Thyroid gland (tissue), 4 donors: ENCODE measurements around the gene KRTAP5-8.

ENCODE experiments used
- POLR2A ChIP-seq, 2 donors: fragments of 450-650 bp; IDR thresholded peaks; one replicate each; pipeline ENCODE4 v1.6.1; 2017; ENCODE audit warnings: antibody characterized with exemption in 2 of 2, mild to moderate bottlenecking in 2 of 2, moderate library complexity in 1 of 2
- TF ChIP-seq, protein P1 (sequence below), 6 experiments: fragments of 200-600 bp in 3 of 6; fragments of 450-650 bp in 3 of 6; sonication (generic) in 3 of 6; IDR thresholded peaks; one replicate each; pipeline ENCODE4 v1.5.1; 2016 to 2019; ENCODE audit warnings: antibody characterized with exemption in 6 of 6, mild to moderate bottlenecking in 2 of 6, inconsistent platforms in 1 of 6, moderate library complexity in 1 of 6

DNA sequence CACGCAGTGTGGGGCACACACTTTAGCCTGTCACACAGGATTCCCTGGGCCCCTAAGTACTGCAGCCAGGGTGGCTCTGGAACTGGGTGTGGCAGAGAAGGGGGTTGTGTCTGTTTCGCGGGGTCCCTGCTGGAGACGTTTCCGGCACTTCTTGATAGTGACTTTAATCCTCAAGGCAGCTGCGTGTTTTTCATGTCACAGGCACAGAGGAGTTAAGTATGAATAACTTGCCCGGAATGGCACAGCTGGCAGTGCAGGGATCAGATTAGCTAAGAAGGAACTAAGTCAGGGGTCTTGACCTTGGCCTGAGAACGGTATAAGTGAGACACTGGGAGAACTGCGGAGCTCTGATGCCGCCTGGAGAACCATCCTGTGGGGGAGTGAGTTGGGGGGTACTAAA, 18.3 kb upstream of the KRTAP5-8 start:
- TF ChIP-seq, protein P1, sequence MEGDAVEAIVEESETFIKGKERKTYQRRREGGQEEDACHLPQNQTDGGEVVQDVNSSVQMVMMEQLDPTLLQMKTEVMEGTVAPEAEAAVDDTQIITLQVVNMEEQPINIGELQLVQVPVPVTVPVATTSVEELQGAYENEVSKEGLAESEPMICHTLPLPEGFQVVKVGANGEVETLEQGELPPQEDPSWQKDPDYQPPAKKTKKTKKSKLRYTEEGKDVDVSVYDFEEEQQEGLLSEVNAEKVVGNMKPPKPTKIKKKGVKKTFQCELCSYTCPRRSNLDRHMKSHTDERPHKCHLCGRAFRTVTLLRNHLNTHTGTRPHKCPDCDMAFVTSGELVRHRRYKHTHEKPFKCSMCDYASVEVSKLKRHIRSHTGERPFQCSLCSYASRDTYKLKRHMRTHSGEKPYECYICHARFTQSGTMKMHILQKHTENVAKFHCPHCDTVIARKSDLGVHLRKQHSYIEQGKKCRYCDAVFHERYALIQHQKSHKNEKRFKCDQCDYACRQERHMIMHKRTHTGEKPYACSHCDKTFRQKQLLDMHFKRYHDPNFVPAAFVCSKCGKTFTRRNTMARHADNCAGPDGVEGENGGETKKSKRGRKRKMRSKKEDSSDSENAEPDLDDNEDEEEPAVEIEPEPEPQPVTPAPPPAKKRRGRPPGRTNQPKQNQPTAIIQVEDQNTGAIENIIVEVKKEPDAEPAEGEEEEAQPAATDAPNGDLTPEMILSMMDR (IDR thresholded peaks at IDR 0.05): no peak
- TF ChIP-seq POLR2A (IDR thresholded peaks at IDR 0.05): no peak
